ENCODE data around the gene CFLAR.
A peak's percentile ranks its signal among the peaks of the same experiment; 100 is the strongest.

The CFLAR gene

DNA sequence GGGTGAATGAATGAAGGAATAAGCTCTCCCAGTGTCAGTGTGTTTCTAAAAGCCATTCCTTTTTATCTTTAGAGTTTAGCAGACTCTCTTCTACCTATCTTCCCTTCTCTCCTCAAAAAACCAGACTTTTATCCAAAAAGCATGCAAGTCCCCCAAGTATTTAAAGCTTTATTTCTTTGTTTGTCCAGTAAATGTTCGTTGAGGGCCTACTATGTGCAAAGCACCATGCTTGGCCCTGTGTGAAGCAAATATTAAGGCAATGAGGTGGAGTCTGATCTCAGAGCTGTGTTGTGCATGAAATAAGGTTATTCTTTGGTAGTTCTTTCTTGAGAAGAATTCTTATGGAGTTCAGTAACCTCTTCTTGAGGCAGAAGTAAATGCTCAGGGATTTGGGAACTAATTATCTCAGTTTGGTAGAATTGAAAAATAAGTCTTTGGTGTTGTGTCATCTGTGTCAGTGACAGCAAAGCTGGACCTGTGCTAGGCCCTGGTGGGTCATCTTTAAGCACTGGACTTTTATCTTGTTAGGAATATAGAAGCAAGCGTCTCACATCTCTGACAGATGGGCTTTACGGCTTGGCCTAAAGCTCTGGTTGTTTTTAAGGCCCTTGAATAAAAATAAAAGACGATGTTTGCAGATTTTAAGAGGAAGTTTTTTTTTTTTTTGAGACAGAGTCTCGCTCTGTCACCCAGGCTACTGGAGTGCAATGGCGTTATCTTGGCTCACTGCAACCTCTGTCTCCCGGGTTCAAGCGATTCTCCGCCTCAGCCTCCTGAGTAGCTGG lies 38.8 kb downstream of the CFLAR start:
- no peak for DNase-seq (ENCODE audit: low read depth)
- no peak for TF ChIP-seq CTCF (IDR thresholded peaks at IDR 0.05; ENCODE audit: insufficient read depth, low read depth, low read length, missing control alignments)
- no peak overlapping the region for H3K4me3 ChIP-seq (ENCODE audit: low read length)

- H3K4me3 ChIP-seq (ENCODE audit: low read length), result no peak overlapping the region
- no peak for TF ChIP-seq CTCF (IDR thresholded peaks at IDR 0.05; ENCODE audit: insufficient read depth, low read depth, low read length, missing control alignments)
- DNase-seq (ENCODE audit: low read depth), result no peak
These were observed 40.1 kb downstream of the CFLAR start for GRCh38 chr2:201156036-201156435.

- no peak for TF ChIP-seq CTCF (IDR thresholded peaks at IDR 0.05; ENCODE audit: insufficient read depth, low read depth, low read length, missing control alignments)
- H3K4me3 ChIP-seq (ENCODE audit: low read length), result no peak overlapping the region
These were observed 40.7 kb downstream of the CFLAR start for GRCh38 chr2:201156640-201157039.

GRCh38 chr2:201157694-201158093 lies 41.7 kb downstream of the CFLAR start:
- H3K4me3 ChIP-seq (ENCODE audit: low read length), result no peak overlapping the region
- no peak for TF ChIP-seq CTCF (IDR thresholded peaks at IDR 0.05; ENCODE audit: insufficient read depth, low read depth, low read length, missing control alignments)
- DNase-seq (ENCODE audit: low read depth), result peak; percentile 88

More at GRCh38 chr2:201156640-201157039, 40.7 kb downstream of the CFLAR start:
- no peak for DNase-seq (ENCODE audit: low read depth)

- peak; percentile 77 for TF ChIP-seq CTCF (IDR thresholded peaks at IDR 0.05; ENCODE audit: insufficient read depth, low read depth, low read length, missing control alignments)
- peak; percentile 80 for DNase-seq (ENCODE audit: low read depth)
- no peak overlapping the region for H3K4me3 ChIP-seq (ENCODE audit: low read length)
These were observed 42.4 kb downstream of the CFLAR start for GRCh38 chr2:201158111-201158929.

DNA sequence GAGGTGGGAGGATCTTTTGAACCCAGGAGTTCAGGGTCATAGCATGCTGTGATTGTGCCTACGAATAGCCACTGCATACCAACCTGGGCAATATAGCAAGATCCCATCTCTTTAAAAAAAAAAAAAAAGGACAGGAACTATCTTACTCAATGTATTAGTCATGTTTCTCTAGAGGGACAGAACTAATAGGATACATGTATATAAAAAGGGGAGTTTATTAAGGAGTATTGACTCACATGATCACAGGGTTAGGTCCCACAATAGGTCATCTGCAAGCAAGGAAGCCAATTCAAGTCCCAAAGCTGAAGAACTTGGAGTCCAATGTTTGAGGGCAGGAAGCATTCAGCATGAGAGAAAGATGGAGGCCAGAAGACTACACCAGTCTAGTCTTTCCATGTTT lies 48.2 kb downstream of the CFLAR start:
- no peak overlapping the region for H3K4me3 ChIP-seq (ENCODE audit: low read length)
- TF ChIP-seq CTCF (IDR thresholded peaks at IDR 0.05; ENCODE audit: insufficient read depth, low read depth, low read length, missing control alignments), result no peak
- no peak for DNase-seq (ENCODE audit: low read depth)

Measured in epithelial cell of esophagus (primary cell).